PC-9 (cell line): ENCODE data around the gene DPH2. TPM values are rescaled to one million over a fixed set of nuclear protein-coding genes. Genes with fewer than 3 reads are reported as not detected.
A peak's percentile ranks its signal among the peaks of the same experiment; 100 is the strongest.

ENCODE experiments used
- BruUV-seq: library from RNA; stranded (reverse); fragments of 400-500 nt; replicated peaks from 2 replicates; lab custom pipeline; 2021; lab: Mats Ljungman, UMichigan
- CTCF ChIA-PET: fragments of 300-600 bp; sonication (Branson Sonifier 250); formaldehyde crosslinking; loops from one replicate; lab custom pipeline; 2022; ENCODE audit warnings: antibody characterized with exemption; lab: Charles Lee
- POLR2A ChIA-PET: fragments of 300-600 bp; sonication (Branson Sonifier 250); formaldehyde crosslinking; loops from one replicate; lab custom pipeline; 2022; ENCODE audit warnings: antibody characterized with exemption; ENCODE audit not compliant: unreplicated experiment; lab: Charles Lee
- DNase-seq, 2 experiments: peaks; one replicate each; pipeline versions ENCODE4 v3.0.0 to v3.0.0-alpha.2; 2015 to 2022; ENCODE audit warnings: mixed read lengths in 1 of 2
- H2AFZ ChIP-seq: fragments of 200-600 bp; sonication (generic); 2 replicates; pipeline ENCODE4 v1.8.1; 2017; ENCODE audit warnings: antibody characterized with exemption
- H3F3A ChIP-seq: fragments of 200-600 bp; sonication (generic); 2 replicates; pipeline ENCODE4 v1.8.1; 2017; ENCODE audit warnings: antibody characterized with exemption, mild to moderate bottlenecking, low read depth; ENCODE audit not compliant: insufficient read depth
- H3K27ac ChIP-seq: fragments of 200-600 bp; sonication (generic); 2 replicates; pipeline ENCODE4 v1.6.1; 2016; ENCODE audit warnings: mixed run types
- H3K27me3 ChIP-seq: fragments of 200-600 bp; sonication (generic); 2 replicates; pipeline ENCODE4 v1.6.1; 2016; ENCODE audit warnings: low read depth, mixed run types; ENCODE audit not compliant: insufficient read depth
- H3K36me3 ChIP-seq: fragments of 200-600 bp; sonication (generic); 2 replicates; pipeline ENCODE4 v1.6.1; 2016; ENCODE audit warnings: low read depth, mixed run types
- H3K4me1 ChIP-seq: fragments of 200-600 bp; sonication (generic); replicated peaks from 2 replicates; pipeline ENCODE4 v1.6.1; 2016; ENCODE audit warnings: mixed run types; ENCODE audit not compliant: insufficient read depth
- H3K4me2 ChIP-seq: fragments of 200-600 bp; sonication (generic); 2 replicates; pipeline ENCODE4 v1.6.1; 2017; ENCODE audit warnings: mixed run types
- H3K4me3 ChIP-seq: fragments of 200-600 bp; sonication (generic); 2 replicates; pipeline ENCODE4 v1.6.1; 2016; ENCODE audit warnings: mixed run types
- H3K79me2 ChIP-seq: fragments of 200-600 bp; sonication (generic); 2 replicates; pipeline ENCODE4 v1.6.1; 2017; ENCODE audit warnings: low read depth, mixed run types
- H3K9me2 ChIP-seq: fragments of 200-600 bp; sonication (generic); 2 replicates; pipeline ENCODE4 v1.8.1; 2017; ENCODE audit warnings: mild to moderate bottlenecking; ENCODE audit not compliant: insufficient read depth
- H3K9me3 ChIP-seq: fragments of 200-600 bp; sonication (generic); 2 replicates; pipeline ENCODE4 v1.8.1; 2016; ENCODE audit warnings: low read depth; ENCODE audit not compliant: insufficient read depth
- H4K20me1 ChIP-seq: fragments of 200-600 bp; sonication (generic); 2 replicates; pipeline ENCODE4 v1.8.1; 2017; ENCODE audit not compliant: insufficient read depth
- CTCF ChIP-seq: fragments of 200-600 bp; sonication (generic); conservative IDR thresholded peaks from 2 replicates; pipeline ENCODE4 v1.6.1; 2017; ENCODE audit warnings: mixed run types, antibody characterized with exemption, mild to moderate bottlenecking, moderate library complexity
- EZH2 ChIP-seq: fragments of 200-600 bp; sonication (generic); IDR thresholded peaks from 2 replicates; pipeline ENCODE4 v1.8.0; 2017; ENCODE audit warnings: antibody characterized with exemption, low read depth
- intact Hi-C: fragments of 100-400 bp; cut with micrococcal nuclease; formaldehyde crosslinking; loops from one replicate; pipeline ENCODE4 v1.10.0; 2022; ENCODE audit not compliant: unreplicated experiment
- total RNA-seq: library from RNA; stranded (reverse); gene quantifications from 2 replicates; pipeline ENCODE4 v1.2.3, GENCODE V29; 2021

The DPH2 gene
- total RNA-seq, 1 experiment from 2014 or later, result 37.8 TPM

GRCh38 chr1:43970911-43971310 is 1.1 kb downstream of the DPH2 start:
- DNase-seq, result no peak
- H2AFZ ChIP-seq, result no peak overlapping the region
- H3K79me2 ChIP-seq, result peaks cover 29% of the 10 kb centered on the region
- CTCF ChIA-PET, result interaction anchor here (0.6 to 0.9 kb wide), 4 partner anchors 25 to 756 kb away, joined by 3 to 6 read pairs (median 4); partner anchors contain the start of gene PTPRF
- H3K27me3 ChIP-seq, result no peaks in the 10 kb centered on the region
- BruUV-seq, result no TSS peak
- H3K9me3 ChIP-seq, result no peaks in the 10 kb centered on the region
- no peak overlapping the region for H3K27ac ChIP-seq
- POLR2A ChIA-PET, result no interaction called here
- peak overlapping the region; percentile 96 for H3K4me2 ChIP-seq
- H3K36me3 ChIP-seq, result 0 out of 2 replicates have a peak, but pooled peaks cover 6% of the 10 kb centered on the region
- intact Hi-C loops, result loop anchor here (10.0 kb wide), 1 partner anchor 266 kb away; the partner anchor contains the start of gene ST3GAL3
- no peaks in the 10 kb centered on the region for H3K9me2 ChIP-seq
- no peaks in the 10 kb centered on the region for H4K20me1 ChIP-seq
- H3K4me3 ChIP-seq, result peak overlapping the region; percentile 100; the same call in 1 of the 2 replicates
- TF ChIP-seq CTCF, result no peak
- TF ChIP-seq EZH2, result no peak
- H3K4me1 ChIP-seq, result peaks cover 19% of the 10 kb centered on the region
- H3F3A ChIP-seq, result peaks cover 31% of the 10 kb centered on the region

- peaks cover 33% of the 10 kb centered on the region for H3F3A ChIP-seq
- no peak for TF ChIP-seq EZH2
- peaks cover 24% of the 10 kb centered on the region for H3K4me1 ChIP-seq
- no peak for DNase-seq
- intact Hi-C loops, result loop anchor here (10.0 kb wide), 1 partner anchor 267 kb away; the partner anchor contains the start of gene ST3GAL3
- H3K27ac ChIP-seq, result no peak overlapping the region
- H3K4me2 ChIP-seq, result peak overlapping the region; percentile 96; the same call in 1 of the 2 replicates
- H3K27me3 ChIP-seq, result no peaks in the 10 kb centered on the region
- CTCF ChIA-PET, result interaction anchor here (0.6 to 0.9 kb wide), 2 partner anchors 26 to 756 kb away, joined by 3 to 6 read pairs; no protein-coding TSS in a partner anchor
- POLR2A ChIA-PET, result no interaction called here
- no peak overlapping the region for H2AFZ ChIP-seq
- no peaks in the 10 kb centered on the region for H3K9me2 ChIP-seq
- no TSS peak for BruUV-seq
- peaks cover 34% of the 10 kb centered on the region for H3K79me2 ChIP-seq
- H4K20me1 ChIP-seq, result no peaks in the 10 kb centered on the region
- H3K9me3 ChIP-seq, result no peaks in the 10 kb centered on the region
- H3K4me3 ChIP-seq, result no peak overlapping the region
- peaks cover 10% of the 10 kb centered on the region for H3K36me3 ChIP-seq
Measured at GRCh38 chr1:43971336-43971980, 1.6 kb downstream of the DPH2 start.

GRCh38 chr1:43973981-43974442 is 4.2 kb downstream of the DPH2 start:
- H3K36me3 ChIP-seq, result peaks cover 22% of the 10 kb centered on the region
- BruUV-seq, result no TSS peak
- H2AFZ ChIP-seq, result peak overlapping the region; percentile 80
- peaks cover 59% of the 10 kb centered on the region for H3K79me2 ChIP-seq
- H4K20me1 ChIP-seq, result peaks cover 9% of the 10 kb centered on the region; the same call in 1 of the 2 replicates
- DNase-seq, result no peak
- H3K4me3 ChIP-seq, result peak overlapping the region; percentile 67
- peaks cover 46% of the 10 kb centered on the region for H3K4me1 ChIP-seq
- H3K9me2 ChIP-seq, result no peaks in the 10 kb centered on the region
- H3K27ac ChIP-seq, result peak overlapping the region; percentile 38
- no peaks in the 10 kb centered on the region for H3K27me3 ChIP-seq
- ChIA-PET CTCF (interaction anchor here (1.2 kb wide), 1 partner anchor 70 kb away, joined by 3 read pairs; no protein-coding TSS in a partner anchor), POLR2A (interaction anchor here (0.6 kb wide), 1 partner anchor 15 kb away, joined by 4 read pairs; no protein-coding TSS in a partner anchor)
- no peaks in the 10 kb centered on the region for H3K9me3 ChIP-seq
- H3K4me2 ChIP-seq, result peak overlapping the region; percentile 95
- intact Hi-C loops, result loop anchor here (1.0 to 10.0 kb wide), 2 partner anchors 116 to 269 kb away; partner anchors contain the start of gene ST3GAL3
- H3F3A ChIP-seq, result peaks cover 48% of the 10 kb centered on the region
- no peak for TF ChIP-seq EZH2
- no peak for TF ChIP-seq CTCF
